T-helper 9 cell (primary cell): ENCODE results near the gene RASGRF2.
"Not testable (repeated sequence)": the region's sequence is repeated elsewhere in the genome, so short reads cannot be mapped to it uniquely, and the experiment has no call there.

ENCODE experiments used
- DNase-seq: peaks from one replicate; pipeline ENCODE4 v3.0.0-alpha.2; 2020

The RASGRF2 gene

DNA sequence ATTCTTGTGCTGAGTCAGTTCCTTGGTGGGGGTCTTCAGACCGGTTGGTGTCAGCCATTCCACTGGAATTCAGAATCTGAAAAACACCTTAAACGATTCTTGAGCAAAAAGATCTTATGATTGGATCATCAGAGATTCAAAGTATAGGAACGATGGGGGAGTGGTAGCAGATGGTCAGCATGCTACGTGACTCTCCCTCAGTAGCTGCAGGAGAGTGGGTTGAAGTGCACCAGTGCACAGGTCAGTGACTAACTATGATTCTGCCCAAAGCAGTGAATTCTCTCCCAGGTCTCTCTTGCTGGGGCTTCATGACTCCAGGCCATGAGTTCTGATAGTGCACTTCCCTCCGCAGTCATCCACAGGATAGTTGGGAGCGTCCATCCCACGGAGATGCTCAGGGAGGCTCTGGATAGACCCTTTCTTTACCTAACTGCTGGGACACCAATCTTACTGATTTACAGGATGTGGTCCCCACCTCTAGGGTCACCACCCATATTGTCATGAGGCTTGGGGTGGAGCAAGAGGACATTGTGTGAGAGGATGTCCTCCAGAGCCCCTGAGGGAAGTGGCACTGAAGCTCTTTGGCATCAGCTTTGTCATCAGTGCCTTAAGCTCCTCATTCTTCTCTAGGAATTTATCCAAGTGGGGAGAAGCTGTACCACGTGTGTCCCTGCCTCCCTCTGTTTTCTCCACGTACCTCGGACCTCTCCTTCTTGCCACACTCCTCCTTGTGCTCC is 62.0 kb downstream of the RASGRF2 start:
- no peak for DNase-seq

DNA sequence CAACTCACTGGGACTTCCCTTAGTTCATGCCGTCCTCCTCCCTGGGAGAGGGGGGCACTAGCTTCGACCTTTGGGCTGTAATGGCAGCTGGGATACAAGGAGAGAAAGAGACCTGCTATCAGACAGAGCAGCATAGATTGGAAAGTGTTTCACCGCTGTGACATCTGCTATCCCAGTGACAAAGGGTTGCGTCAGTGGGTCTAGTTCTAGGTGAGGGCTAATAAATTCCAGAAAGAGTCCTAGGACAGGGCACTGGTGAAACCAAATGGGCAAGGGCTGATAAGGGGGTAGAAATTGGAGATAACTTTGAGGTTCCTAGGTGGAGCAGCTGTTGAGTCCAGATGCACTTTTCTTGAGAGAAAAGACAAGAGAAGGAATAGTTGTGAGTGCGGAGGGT is 62.5 kb downstream of the RASGRF2 start:
- DNase-seq = no peak

DNA sequence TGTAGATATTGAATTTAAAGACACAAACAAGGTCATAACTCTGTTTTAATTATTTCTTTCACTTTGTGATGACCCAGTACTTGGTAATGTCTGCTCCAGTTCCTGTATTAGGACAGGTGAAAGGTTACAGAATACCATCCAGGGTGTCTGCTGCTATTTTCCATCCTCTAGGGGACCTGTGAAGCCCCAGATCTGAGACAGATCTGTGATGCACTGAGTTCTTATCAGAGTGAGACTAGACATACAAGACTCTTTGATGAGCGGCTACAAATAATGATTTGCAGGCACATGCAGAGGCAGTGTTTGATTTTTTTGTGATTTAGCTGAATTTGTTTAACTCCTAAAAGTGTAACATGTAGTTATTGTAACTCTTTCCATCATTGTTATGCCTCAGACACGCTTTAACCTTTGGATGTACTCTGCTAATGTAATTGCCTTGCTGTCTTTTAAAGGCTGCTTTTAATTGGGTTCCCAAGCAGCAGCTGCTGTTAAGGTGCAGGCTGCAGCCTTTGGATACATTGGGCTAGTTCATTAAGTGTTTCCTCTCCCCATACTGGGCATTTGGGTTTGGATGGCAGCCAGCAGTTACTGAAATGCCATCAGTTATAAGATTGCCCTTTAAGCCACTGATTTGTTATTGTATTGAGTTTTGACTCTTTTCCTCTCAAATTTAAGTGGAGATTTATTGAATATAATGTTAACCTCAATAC is 63.3 kb downstream of the RASGRF2 start:
- no peak for DNase-seq

DNA sequence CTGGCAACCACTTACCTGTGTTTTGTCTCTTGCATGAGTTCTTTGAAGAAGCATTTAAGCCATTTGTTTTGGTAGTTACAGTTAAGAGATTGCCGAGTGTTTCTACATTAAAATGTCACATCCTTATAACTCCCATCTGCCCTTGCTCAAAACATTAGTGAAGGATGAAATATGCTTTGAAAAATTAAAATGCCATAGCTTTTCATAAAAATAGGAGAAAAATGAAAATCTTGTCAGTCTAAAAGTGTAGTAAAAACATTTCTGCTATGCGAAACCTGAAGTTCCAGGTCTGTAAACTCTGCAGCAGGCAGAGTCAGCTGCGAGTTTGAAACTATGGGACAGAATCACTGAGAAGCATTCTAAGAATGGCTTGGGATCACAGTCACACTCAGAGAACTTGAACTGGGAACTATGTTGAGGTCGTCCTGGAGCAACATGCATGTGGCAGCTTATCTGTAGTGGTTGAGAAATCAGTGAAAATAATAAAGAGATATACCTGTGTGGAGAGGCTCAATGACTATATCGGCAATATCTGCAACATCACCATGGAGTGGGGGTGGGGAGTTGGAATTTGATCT is 67.4 kb downstream of the RASGRF2 start:
- no peak for DNase-seq

DNA sequence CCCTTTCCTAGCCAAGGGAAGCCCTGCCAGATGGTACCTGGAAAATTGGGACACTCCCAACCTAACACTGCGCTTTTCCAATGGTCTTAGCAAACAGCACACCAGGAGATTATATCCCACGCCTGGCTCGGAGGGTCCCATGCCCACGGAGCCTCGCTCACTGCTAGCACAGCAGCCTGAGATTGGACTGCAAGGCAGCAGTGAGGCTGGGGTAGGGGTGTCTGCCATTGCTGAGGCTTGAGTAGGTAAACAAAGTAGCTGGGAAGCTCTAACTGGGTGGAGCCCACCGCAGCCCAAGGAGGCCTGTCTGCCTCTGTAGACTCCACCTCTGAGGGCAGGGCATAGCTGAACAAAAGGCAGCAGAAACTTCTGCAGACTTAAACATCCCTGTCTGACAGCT is 68.7 kb downstream of the RASGRF2 start:
- DNase-seq = not testable (repeated sequence)

DNA sequence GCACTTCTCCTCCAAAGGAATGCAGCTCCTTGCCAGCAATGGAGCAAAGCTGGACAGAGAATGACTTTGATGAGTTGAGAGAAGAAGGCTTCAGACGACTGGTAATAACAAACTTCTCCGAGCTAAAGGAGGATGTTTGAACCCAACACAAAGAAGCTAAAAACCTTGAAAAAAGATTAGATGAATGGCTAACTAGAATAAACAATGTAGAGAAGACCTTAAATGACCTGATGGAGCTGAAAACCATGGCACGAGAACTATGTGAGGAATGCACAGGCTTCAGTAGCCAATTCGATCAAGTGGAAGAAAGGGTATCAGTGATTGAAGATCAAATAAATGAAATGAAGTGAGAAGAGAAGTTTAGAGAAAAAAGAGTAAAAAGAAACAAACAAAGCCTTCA is 69.6 kb downstream of the RASGRF2 start:
- not testable (repeated sequence) for DNase-seq

DNA sequence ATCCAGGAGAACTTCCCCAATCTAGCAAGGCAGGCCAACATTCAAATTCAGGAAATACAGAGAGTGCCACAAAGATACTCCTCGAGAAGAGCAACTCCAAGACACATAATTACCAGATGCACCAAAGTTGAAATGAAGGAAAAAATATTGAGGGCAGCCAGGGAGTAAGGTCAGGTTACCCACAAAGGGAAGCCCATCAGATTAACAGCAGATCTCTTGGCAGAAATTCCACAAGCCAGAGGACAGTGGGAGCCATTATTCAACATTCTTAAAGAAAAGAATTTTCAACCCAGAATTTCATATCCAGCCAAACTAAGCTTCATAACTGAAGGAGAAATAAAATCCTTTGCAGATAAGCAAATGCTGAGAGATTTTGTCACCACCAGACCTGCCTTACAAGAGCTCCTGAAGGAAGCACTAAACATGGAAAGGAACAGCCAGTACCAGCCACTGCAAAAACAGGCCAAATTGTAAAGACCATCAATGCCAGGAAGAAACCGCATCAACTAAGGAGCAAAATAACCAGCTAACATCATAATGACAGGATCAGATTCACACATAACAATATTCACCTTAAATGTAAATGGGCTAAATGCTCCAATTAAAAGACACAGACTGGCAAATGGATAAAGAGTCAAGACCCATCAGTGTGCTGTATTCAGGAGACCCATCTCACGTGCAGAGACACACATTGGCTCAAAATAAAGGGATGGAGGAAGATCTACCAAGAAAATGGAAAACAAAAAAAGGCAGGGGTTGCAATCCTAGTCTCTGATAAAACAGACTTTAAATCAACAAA is 70.3 kb downstream of the RASGRF2 start:
- DNase-seq = not testable (repeated sequence)

DNA sequence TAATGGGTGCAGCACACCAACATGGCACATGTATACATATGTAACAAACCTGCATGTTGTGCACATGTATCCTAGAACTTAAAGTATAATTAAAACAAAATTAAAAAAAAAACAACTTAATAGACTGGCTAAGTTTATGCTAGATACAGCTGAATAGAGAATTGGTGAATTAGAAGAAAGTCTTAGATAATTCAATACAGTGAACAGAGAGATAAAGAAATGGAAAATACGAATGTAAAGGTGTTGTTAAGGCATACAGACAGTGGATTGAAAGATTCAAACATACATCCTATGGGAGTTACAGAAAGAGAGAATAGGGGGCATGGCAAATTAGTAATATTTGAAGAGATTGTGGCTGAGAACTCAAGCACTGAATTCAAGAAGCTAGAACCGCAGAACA is 75.4 kb downstream of the RASGRF2 start:
- DNase-seq = no peak

DNA sequence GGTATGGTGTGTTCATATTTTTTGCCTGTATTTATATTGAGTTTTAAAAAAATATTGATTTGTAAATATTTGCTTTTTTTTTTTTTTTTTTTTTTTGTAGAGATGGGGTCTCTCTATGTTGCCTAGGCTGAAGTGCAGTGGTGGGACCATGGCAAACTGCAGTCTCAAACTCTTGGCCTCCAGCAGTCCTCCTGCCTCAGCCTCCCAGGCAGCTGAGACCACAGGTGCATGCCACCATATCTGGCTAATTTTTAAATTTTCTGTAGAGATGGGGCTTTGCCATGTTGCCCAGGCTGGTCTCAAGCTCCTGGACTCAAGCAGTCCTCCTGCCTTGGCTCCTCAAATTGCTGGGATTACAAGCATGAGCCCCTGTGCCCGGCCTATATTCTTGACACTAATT is 78.3 kb downstream of the RASGRF2 start:
- no peak for DNase-seq

DNA sequence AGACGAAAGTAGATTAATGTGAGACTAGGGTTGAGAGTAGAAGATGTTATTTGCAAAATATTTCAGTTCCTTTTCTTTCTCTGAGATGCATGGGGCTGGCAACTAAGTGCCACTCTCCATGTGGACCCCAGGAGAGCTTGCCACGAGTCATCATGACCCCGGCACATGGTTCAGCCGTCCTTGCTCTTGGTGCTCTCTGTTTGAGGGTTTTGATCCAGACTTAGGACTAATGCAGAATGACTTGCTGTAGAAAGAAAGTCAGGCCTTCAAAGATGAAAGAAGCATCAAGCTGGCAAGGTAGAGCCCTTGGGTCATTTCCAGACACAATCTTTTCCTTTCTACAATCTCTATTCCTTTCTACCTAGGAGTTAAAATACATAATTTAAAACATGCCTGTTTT is 84.7 kb downstream of the RASGRF2 start:
- DNase-seq = no peak

DNA sequence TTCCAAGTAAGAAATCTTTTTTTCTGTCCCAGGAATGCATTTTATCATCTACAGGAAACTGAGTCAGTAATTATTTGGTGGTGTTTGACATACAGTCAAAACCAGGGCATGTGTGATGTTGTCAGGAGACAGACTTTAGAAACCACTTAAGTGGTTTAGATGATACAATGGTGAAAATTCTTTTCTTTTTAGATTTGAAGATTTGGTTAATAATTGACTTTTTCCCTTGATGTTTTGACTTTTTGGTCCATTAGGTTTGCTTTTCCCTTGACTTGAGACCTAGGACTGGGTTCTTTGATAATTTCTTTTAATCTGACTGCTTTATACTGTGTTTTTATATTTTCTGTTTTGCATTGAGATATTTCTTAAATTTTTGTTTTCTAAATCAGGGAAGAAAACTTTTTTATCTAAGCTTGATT is 85.2 kb downstream of the RASGRF2 start:
- DNase-seq = no peak

DNA sequence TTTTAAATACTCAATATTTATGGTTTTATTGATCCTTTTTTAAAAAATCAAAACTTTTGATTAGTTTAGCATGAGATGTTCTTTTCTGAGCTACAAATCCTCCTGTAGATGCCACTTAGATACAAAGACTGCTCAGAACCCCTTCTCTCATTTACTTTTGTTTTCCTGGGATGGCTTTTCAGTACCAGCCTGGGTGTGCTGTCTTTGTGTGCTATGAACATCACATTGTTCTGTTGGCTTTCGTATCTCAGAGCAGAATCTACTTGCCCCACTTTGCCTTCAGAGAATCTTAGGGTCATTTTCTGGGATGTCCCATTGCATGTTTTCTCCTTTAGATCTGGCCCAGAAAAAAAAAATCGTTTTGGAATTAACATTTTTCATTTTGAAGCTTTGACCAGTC is 85.9 kb downstream of the RASGRF2 start:
- DNase-seq = no peak

DNA sequence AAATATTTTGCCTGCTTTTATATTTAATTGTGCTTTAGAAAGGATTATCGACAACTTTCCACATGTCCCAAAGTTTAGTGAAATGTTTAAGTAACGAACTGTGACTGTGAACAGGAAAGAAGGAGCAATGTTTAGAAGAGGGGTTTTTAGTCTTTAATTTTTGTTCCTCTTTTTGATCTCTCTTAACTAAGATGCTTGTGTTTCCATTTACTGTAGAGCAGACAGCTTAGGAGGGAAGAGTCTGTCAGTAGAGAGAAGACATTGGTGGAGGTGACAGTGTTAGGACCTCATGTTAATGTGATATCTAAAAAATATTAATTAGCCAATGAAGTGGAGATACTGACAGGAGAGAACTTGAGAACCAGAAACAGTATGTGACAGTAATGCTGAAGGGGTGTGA is 92.2 kb downstream of the RASGRF2 start:
- no peak for DNase-seq

DNA sequence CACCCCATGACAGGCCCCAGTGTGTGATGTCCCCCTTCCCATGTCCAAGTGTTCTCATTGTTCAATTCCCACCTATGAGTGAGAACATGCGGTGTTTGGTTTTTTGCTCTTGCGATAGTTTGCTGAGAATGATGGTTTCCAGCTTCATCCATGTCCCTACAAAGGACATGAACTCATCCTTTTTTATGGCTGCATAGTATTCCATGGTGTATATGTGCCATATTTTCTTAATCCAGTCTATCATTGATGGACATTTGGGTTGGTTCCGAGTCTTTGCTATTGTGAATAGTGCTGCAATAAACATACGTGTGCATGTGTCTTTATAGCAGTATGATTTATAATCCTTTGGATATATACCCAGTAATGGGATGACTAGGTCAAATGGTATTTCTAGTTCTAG is 93.1 kb downstream of the RASGRF2 start:
- DNase-seq = not testable (repeated sequence)

DNA sequence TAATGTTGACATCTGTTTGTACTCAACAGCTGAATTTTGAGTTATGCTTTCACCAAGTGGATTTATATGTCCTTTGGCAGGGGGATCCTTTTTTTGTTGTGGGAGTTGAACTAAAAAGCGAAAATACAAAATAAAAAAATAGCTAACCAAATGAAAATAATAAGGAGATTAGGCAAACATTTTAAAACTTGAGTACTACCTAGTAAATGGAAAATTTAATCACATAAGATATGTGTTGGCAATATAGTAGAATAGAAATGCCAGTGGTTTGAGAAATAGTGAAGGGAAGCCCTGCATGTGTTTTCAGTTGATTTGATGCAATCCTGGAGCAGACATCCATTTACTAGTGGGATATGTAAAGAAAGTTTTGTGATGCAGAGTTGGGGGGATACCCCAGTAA is 98.0 kb downstream of the RASGRF2 start:
- DNase-seq = no peak

DNA sequence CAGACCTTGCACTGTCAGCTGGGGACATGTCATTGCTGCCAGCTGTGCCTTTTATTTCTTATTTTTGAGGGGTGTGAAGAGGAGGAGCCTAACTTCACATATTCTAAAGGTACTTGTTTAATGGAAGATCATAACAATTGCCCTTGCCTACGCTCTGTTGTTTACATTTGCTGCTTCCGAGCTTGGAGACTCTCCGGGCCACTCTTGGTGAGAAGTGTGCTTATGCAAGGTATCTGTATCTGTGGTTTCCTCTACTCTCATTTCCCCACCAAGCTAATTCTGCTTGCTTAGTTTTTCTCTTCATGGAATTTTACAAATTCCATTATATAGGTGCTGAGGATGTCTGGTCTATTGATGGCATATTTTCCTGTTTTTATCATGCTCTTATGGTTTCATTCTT is 105.3 kb downstream of the RASGRF2 start:
- no peak for DNase-seq

DNA sequence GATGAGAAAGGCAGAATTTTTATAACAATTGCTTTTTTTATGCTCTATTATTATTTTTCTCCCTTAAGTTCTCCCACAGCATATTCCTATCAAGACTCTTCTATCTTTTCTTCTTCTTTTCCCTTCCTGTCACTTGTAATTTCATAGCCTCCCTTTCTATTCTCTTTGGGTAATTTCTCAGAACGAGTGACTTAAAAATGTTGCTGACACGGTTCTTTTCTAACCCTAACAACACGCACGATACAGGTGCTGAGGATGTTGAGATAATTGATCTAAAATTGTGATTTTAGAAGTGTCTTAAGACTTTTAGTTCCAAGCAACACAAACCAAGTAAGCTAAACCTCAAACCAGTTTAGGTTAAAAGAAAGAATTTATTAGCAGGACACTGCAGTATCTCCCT is 105.9 kb downstream of the RASGRF2 start:
- no peak for DNase-seq

DNA sequence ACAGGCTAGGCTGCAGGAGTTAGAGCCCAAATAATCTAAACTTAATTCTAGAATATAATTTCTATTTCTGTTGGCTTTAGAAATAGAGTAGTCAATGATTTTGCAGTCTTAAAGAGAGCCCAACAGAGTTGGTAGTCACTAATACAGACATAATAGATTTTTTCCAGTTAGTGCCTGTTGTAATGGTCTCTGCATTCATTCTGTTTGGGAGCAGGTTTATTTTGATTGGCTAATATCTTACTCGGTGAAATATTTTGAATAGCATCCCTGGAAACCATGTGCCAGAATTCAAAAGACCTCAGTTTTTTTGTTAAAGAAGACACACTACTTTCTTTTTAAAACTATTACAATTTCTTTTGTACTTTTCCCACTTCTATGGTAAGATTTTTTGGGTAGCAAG is 107.2 kb downstream of the RASGRF2 start:
- DNase-seq = no peak

DNA sequence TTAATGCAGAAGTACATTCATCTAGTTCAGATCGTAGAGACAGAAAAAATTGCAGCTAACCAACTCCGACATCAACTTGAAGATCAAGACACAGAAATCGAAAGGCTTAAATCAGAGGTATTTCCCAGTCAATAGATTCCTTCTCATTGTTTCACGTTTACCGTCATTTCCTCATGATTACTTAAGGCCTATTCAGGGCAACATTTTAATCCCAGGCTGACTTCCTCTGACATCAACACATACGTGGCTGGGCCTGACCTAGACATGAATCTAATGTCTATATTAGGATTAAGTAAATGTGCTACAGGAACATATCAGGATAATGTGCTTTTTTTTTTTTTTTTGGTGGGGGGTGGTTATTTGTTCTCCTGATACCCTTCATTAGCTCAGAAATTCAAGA is 107.9 kb downstream of the RASGRF2 start:
- no peak for DNase-seq

DNA sequence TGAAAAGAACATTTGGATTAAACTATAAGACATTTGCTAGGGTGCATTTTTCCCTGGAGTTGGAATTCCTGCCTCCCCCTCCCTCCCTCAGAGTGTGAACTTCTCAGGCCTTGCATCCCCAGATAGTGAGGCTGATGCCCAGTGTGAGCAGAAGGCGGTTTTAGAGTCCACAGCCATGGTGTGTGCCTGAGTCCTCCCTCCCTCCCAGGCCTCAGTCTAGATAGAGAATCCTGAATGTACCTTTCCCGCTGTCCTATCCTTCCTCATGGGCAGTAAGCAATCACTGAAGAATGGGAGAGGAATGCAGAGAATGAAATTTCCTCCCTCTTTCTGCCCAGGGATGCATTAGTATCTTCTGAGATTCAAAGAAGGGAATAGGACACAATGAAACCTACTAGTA is 108.5 kb downstream of the RASGRF2 start:
- no peak for DNase-seq

DNA sequence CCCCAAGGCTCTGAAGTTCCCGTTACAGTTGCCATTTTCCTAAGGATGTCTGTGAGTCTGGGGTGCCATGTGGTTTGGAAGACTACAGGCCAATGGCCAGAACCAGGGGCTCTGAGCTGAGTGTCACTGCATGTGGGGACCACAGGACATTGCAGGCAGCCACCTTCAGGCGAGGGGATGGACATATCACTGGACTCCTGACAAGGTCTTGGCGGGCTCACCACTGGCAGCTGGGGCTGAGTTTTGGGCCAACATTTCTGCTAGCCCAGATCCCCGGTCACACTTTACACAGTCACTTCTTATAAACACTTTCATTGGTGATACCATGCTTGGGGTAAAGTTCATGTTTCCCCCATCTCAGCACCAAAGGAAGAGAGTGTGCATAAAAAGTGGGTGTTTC is 109.8 kb downstream of the RASGRF2 start:
- no peak for DNase-seq

DNA sequence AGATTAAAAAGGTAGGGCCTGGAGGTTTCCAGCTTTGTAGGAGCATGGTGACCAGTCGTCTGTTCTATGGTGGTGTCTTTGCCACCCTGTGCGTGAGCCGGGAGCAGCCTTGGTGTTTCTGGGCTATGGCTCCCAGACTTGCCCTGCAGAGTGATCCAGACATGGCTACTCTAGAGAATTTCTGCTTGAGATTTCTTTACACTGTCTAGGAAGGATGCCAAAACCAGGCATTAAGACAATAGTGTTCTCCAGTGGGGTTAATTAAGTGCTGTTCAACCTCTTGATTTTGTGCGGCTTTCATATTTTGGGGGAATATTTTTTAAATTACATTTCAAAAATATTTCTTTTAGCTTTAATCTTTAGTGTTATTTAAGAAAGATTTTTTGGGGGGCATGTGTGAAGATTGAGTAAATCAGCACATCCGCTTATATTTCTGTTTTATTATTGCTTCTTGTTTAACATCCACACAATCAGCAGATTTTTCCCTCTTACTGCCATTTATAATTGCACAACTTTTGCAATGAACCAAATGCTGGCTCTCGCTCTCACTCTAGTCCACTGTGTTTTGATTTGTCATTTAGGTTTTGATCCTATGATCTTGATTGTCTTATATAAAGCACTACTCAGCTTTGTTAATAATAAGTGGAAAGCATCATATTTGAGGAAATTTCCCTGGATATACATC is 110.5 kb downstream of the RASGRF2 start:
- DNase-seq = no peak

DNA sequence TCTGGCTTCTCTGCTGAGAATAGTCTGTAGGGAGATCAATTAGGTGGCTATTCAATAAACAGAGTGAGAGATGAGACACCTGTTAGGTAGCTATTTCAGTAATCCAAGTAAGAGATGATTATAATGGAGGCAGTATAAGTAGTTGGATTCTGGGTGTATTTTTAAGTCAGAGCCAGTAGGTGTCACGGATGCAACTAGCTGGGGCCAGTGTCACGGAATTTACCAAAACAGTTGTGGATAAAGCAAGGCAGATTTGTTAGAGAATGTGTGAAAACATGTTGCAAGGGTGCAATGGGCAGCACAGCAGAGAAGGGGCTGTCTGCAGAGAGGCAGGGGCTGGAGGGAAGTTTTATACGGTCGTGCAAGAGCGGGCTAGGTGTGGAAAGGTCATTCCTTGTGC is 114.9 kb downstream of the RASGRF2 start:
- no peak for DNase-seq
